ENCODE results near the gene SFTPB.
A peak's percentile ranks its signal among the peaks of the same experiment; 100 is the strongest.
"Not testable (repeated sequence)": the region's sequence is repeated elsewhere in the genome, so short reads cannot be mapped to it uniquely, and the experiment has no call there.

Gene SFTPB

DNA sequence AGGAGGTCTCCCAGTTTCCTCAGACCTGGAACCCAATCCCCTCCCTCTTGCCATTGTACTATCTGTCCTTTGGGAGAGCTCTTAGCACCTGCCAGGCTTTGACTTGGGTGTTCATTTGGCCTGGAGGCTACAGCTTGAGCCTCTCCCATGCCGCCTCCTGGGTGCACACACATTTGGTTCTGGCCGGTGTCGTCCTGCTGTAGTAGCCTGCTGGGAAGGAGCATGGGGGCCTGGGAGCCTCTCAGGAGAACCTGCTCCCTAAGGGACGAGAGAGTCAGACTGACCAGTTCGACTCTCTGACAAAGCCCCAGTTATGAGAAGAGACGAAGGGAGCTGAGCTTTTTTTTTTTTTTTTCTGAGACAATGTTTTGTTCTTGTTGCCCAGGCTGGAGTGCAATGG, 7.4 kb upstream of the SFTPB start:
- peak; percentile 15 for DNase-seq

DNA sequence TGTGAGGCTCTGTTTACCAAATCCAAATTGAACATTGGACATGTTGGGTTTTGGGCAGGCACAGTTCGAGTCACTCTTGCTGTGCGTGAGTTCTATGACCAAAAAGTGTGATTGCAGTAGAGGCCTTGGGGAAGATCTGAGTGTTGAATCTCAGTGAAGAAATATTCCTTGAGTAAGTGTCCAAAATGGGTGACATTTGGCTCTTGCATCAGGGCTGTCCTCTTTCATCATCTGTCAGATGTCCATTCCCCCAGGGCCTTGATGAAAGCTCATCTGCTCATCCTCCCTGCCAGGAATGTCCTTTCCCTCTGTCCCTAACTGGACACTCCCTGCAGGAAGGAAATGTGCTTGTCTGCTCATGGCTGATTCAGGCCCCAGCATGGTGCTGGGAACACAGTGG, 6.4 kb upstream of the SFTPB start:
- DNase-seq = no peak

DNA sequence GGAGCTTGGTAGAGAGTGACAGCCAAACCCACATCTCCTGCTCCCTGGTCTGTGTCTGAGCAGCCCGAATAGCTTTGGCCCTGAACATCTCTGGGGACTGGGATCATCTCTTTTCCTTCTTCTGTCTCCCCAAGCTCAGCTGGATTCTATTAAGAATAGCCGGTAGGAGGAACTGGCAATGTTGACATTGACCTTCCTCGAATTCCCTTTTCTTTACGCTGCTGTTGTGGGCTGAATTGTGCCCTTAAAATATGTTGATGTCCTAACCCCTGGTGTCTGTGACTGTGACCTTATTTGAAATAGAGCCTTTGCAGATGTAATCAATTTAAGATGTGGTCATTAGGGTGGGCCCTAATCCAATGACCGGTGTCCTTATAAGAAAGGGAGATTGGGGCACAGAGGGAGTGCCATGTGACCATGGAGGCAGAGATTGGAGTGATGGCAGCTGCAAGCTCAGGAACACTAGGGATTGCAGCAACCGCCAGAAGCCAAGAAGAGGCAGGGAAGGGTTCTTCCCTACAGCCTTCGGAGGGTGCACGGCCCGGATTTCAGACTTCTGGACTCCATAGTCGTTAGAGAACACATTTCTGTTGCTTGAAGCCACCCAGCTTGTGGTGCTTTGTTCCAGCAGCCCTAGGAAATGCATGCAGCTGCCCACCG, 5.8 kb upstream of the SFTPB start:
- no peak for DNase-seq

DNA sequence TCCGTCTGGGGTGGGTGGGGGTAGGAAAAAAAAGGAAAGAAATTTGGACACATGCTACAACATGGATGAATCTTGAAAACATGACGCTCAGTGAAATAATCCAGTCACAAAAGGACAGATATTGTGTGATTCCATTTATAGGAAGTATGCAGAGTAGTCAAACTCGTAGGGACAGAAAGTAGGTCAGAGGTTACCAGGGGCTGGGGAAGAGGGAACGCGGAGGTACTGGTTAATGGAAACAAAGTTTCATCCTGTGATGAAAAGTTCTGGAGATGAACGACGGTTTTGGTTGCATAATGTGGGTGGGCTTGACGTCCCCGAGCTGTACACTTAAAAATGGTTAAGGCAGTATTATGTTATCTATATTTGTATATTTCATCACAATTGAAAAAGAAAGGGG, 4.5 kb upstream of the SFTPB start:
- no peak for DNase-seq

DNA sequence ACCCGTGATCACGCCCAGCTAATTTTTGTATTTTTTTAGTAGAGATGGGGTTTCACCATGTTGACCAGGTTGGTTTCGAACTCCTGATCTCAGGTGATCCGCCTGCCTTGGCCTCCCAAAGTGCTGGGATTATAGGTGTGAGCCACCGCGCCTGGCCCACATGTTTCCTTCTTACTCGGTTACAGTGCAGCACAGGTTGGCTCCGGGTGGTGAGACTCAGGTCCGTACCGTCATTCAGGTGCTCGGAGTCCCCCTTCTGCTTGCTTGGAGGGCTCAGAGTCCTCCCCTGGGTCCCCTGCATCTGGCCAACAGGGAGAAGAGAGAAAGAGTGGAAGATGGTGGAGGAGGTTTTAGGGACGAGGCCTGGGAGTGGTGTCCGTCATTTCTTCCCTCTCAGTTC, 2.4 kb upstream of the SFTPB start:
- DNase-seq = not testable (repeated sequence)

DNA sequence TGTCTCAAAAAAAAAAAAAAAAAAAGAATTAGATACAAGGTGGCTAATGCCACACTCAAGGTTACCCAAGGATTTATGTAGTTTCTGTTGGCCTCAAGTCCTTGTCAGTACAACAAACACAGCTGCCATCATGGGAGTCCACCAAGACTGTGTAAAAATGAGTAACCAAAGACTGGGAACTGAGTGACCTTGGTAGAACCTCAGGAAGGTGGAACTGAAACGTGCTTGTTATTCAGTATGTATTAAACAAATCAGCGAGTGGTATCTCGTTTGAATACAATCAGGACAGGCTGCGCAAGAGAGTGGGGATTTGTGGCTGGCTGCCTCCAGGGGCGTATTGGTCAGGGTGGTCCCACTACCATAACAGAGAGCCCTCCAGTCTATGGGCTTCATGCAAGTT, 1.6 kb upstream of the SFTPB start:
- DNase-seq = no peak

DNA sequence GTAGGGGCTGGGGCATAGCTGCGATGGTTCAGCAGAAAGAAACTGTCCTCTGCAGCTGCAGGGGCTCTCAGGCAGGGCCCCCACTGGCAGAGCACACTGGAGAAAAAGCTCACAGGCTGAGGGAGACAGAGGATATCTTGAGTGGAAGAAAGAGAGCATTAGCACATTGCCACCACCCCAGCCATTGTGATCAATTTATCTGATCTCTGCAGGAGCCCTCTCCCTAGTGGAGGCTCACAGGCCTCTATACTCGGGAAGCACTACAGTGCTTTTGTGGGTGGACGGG, 801 bp upstream of the SFTPB start:
- no peak for DNase-seq

DNA sequence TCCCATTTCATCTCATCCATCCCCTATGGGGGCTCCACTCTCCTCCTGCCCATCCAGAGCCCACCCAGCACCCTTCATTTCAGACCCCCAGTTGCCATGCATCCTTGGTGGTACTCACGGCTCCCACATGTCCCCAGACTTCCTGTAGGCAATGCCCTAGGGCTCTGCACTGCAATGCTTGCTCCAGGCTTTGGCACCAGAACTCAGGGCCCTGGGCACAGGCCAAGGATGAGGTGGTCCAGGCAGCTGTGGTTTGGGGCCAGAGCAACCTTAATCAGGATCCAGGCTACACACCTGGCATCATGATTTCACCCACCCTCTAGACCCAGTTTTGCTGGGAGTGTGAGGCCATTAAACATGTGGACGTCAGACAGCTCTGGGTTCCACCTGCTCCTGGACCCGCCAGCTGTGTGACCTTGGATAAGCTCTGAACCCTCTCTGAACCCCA, 414 bp downstream of the SFTPB start:
- no peak for DNase-seq

DNA sequence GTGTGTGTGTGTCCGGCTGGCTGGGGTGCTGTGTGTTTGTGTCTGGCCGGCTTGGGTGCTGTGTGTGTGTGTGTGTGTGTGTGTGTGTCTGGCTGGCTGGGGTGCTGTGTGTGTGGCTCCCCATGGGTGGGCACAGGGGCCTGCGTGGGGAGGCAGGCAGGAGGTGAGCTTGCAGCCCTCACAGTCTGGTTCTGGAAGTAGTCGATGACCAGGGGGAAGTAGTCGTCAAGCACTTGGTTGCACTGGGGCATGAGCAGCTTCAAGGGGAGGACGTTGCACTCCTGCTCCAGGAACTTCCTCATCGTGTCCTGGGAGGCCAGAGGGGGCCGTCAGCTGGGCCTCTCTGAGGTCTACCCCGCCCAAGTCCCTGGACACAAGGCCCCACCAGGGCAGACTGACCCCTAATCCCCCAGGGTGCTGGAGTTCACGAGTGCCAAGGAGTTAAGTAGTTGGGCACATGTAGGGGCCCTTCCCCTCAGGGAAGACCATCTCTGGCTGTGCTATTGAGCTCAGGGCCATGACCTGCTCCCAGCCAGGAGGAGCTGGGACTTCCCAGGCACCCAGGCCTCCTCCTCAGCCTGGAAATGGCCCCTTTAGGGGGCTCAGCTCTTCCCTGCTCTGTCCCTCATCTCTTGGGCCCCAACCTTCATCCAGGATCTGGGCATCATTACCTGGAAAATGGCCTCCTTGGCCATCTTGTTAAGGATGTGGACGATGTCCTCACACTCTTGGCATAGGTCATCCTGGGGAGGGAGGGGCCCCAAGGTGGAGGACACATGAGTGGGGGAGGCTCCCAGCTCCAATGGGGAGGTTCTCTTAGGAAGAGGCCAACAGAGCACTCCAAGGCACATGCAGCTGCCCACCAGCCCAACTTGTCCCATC, 1.3 kb downstream of the SFTPB start:
- DNase-seq = no peak

DNA sequence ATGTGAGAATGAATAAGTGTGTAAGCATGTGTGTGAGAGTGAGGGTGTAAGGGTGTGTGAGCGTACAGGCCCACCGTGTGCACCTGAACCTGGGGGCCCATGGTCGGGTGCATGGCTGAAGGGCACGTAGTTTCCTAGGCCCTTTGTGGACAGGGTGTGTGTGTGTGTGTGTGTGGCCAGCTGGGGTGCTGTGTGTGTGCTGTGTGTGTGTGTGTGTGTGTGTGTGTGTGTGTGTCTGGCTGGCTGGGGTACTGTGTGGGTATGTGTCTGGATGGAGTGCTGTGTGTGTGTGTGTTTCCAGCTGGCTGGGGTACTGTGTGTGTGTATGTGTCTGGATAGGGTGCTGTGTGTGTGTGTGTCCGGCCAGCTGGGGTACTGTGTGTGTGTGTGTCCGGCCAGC, 2.0 kb downstream of the SFTPB start:
- DNase-seq = no peak

DNA sequence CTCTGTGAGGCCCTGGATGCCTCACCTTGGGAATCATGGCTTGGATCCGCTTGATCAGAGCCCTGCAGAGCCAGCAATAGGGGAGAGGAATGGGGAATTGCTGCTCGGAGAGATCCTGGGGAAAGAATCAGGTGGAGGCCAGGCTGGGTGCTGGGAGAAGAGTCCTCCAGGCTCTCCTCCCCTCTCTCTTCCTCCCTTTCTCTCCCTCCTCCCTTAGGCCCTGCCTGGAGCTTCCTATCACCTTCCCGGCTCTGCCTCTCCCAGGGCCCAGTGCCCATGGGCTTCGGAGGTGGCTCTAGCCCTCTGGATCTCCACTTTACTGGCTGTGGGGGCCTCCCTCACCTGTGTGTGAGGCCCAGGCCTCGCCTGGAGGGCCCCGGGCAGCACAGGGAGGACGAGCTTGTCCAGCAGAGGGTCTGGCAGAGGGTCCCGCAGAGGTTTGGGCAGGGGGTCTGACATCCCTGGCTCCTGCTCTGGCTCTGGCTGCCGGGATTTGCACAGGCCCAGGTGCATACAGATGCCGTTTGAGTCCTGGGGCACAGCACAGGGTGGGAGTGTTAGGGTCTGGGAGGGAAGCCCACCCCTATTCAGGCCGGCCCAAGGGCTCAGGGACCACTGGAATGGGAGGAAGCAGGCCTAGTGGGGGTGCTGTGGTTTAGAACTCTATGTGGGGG, 2.6 kb downstream of the SFTPB start:
- DNase-seq = no peak

DNA sequence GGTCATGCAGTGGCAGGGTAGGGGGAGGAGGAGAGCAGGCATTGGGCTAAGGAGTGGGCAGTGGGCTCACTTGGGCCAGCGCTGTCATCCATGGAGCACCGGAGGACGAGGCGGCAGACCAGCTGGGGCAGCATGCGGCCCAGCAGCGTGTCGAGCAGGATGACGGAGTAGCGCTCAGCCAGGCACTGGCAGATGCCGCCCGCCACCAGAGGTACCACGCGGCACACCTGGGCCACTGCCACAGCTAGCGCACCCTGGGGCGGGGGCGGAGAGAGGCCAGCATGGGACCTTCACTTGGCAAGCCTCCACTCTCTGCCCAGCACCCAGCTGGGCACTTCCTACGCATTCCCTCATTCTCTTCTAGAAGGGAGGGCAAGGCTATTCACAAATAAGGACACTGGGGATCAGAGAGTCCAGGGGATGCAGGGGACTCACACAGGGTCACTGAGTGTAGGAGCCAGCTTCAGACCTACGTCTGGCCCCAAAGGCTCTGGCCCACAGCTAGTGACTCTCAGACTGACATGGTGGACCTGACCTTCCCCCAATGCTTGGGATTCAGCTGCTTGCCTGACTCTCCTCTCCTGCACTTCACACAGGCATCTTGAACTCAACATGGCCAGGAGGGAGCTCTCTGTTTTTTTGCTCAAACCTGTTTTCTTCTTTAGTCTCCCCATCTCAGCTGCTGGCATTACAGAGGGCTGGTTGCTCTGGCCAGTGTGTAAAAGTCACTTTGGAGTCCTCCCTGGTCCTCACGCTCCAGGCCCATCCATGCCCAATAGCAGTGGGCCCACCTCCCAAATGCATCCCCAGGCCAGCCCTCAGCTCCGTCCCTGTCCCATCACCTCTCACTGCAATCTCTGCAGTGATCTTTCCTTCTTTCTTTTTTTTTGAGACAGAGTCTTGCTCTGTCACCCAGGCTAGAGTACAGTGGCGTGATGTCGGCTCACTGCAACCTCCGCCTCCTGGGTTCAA, 4.1 kb downstream of the SFTPB start:
- DNase-seq = no peak

DNA sequence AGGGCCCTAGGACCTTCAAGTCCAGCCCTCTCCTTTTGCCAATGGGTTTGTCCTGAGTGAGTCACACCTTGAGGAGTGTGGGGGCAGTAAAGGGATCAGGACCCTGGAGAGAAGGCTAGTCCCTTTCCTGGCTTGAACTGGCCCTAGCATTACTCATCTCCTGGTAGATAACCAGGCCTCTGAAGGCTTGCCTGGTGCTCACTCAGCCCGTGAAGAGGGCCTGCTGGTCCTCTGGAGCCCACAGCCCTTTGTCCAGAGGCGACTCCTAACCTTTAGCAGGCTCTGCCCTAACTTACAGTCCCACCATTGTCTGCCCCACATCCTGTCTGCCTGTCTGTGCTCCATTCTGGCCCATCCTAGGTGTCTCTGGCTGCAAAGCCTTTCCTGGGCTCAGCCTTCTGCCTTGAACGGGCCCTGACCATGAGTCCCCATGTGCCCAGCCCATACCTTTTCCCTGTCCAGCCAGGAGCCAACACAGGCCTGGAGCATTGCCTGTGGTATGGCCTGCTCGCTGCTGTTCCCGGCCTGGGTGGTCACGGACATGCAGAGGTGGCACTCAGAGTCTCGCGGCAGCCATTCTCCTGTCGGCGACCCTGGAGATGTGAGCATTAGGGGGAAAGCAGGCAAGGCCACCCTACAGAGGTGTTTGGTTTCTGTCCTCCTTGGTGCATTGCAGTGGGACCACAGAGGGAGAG, 5.0 kb downstream of the SFTPB start:
- no peak for DNase-seq

DNA sequence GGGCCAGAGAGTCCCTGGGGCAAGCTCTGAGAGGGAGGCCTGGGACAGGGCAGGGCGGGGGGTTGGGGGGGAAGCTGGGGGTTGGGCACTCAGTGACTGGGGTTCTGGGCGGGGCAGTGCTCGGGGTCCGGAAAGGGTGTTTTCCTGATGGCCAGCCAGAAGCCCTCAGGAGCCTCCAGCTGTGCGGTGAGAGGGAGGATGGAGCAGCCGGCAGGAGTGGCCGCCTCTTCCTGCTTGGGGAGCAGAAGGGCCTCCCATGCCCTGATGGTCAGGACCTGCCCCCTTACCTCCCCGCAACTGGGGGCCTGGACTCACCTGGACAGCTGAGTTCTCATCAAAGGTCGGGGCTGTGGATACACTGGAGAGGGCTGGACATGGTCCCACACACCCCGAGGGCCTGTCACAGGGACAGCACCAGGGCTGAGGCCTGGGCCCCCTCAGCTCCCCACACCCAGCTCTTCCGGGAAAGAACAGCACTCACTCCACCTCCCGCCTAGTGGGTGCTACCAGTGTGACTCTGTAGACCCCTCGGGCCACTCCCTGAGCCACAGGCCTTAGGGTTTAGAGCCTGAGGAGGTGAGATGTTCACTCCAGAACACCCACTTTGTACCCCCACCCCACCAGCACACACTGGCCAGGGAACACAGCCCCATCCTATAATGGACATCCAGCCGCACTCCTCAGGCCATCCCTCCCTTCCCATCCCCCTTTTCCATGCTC, 6.7 kb downstream of the SFTPB start:
- DNase-seq = no peak

DNA sequence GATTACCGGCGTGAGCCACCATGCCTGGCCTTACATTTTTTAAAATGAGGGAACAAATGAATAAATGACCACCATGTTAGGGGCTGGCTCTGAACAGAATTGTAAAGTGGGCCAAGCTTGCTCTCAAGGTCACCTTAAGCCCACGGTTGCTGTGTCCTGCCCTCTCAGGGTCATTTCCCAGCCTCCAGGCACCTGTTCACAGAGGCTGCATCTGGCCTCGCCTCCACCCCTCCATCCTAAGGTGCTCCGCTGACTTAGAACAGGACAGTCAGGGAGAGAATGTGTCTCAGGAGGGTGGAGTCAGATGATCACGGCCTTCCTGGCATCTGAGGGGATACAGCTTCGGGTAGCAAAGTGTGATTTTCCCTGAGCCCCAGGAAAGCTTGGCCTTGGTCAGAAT, 7.3 kb downstream of the SFTPB start:
- DNase-seq = no peak

DNA sequence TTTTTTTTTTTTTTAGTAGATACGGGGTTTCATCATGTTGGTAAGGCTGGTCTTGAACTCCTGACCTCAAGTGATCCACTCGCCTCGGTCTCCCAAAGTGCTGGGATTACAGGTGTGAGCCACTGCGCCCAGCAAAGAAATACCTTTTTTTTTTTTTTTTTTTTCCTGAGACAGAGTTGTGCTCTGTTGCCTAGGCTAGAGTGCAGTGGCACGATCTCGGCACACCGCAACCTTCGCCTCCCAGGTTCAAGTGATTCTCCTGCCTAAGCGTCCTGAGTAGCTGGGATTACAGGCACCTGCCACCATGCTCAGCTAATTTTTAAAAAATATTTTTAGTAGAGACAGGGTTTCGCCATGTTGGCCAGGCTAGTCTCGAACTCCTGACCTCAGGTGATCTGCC, 7.7 kb downstream of the SFTPB start:
- DNase-seq = not testable (repeated sequence)

DNA sequence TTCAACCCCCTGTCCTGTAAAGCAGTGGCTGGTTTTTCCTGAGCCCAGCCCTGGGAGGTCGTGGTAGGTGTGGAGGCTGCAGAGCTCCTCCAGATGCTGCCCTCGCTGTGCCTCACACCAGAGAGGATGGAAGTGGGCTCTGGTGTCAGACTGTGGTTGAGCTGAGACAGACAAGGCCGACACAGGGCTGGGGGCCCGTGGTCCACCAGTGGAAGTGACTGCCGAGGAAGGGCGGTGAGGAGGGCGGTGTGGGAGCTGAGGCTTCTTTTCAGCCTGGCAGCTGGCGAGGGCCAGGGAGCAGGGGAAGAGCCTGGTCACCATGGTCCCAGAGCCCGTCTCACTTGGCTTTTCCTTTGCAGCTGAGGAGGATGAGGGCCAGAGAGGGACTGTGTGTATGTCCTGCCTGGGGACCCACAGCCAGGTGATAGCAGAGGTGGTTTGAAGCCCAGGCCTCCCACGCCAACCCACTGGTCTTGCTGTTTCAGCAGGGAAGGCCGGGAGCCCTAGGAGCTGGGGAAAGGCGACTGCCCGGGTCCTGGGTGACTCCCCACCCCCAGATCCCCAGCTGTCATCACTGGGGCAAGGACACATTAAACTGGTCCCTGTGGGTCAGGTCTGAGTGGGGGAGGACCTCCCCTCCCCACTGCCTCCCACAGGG, 8.5 kb downstream of the SFTPB start:
- DNase-seq = no peak

DNA sequence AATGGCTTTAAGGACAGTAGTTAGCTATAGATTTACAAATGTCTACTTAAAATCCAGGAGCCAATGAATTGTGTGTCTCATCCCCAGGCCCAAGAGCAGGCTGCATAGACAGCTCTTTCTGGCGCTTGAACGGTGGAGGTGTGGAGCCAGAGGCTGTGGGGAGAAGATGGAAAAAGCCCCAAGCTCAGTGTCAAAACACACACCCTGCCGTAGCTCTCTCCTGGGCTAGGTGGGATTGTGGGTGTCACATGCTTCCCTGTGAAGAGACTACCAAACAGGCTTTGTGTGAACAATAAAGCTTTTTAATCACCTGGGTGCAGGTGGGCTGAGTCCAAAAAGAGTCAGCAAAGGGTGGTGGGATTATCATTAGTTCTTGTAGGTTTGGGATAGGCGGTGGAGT, 10.6 kb downstream of the SFTPB start:
- DNase-seq = not testable (repeated sequence)

DNA sequence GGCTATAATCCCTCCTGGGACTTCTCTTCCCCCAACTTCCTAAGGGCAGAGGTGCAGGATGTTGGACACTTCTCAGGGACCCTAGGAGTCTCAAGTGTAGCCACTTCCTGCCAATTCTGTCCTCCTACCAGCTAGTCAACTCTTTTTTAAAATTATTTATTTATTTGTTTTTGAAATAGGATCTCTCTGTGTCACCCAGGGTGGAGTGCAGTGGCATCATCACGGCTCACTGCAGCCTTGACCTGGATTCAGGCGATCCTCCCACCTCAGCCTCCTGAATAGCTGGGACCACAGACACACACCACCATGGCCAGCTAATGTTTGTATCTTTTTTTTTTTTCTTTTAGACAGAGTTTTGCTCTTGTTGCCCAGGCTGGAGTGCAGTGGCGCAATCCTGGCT, 11.5 kb downstream of the SFTPB start:
- DNase-seq = no peak

DNA sequence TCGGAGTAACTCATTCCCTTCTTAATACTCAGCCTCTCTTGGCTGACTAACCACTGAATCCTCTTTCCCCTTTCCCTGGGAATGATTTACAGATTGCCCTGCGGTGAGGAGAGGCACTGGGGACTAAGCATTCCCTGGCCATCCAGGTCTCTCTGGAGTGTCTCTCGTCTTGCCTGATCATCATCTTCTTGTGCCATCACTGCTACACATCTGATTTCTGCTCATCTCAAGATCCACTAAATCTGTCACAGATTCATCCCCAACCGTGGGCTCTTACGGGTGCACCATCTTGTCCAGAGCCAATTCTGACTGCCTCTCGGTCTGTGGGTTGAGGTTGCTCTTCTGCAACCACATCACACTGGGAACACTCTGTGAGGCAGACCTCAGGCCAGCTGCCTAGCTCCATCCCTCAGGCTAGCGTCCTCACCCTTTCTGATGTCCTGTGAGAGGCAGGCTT, 12.0 kb downstream of the SFTPB start:
- no peak for DNase-seq

DNA sequence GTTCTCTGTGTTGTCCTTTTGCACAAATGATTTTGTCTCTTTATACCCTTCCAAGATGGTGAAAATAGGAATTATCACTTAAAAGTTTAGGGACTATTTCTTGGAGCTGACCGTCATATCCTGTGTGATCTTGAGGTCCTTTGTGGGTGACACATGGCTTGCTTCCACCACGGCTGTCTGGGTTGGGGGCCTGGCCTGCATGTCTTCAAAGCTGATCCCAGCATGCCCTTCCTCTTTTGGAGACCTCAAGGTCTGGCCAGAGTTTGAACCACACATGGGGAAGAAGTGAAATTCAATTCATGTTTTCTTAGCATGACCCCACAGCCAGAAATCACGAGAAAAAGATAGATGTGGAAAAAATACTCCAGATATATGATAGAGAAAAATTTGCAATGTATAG, 14.0 kb downstream of the SFTPB start:
- no peak for DNase-seq
